ENCODE measurements around the gene ERGIC1.

- TF ChIP-seq SIN3A (IDR thresholded peaks at IDR 0.05; ENCODE audit: low read depth, low read length) (no peak), CTCF (IDR thresholded peaks at IDR 0.05 in 2 of 3, conservative IDR thresholded peaks at IDR 0.05 in 1 of 3; ENCODE audit: control insufficient read depth in 2 of 3, extremely low read depth in 1 of 3, insufficient read depth in 1 of 3, low read depth in 3 of 3, low read length in 3 of 3) (no peak), ASH2L (IDR thresholded peaks at IDR 0.05; ENCODE audit: borderline replicate concordance, low read depth) (no peak), FOXM1 (IDR thresholded peaks at IDR 0.05; ENCODE audit: low read depth, low read length) (no peak), RAD21 (IDR thresholded peaks at IDR 0.05; ENCODE audit: insufficient read depth, low read depth, low read length) (no peak), JUND (IDR thresholded peaks at IDR 0.05; ENCODE audit: low read depth, low read length) (no peak), CBX3 (IDR thresholded peaks at IDR 0.05; ENCODE audit: borderline replicate concordance, low read depth) (no peak)
- TF ChIP-seq, protein P1, sequence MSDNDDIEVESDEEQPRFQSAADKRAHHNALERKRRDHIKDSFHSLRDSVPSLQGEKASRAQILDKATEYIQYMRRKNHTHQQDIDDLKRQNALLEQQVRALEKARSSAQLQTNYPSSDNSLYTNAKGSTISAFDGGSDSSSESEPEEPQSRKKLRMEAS (IDR thresholded peaks at IDR 0.05; ENCODE audit: low read depth, low read length): no peak
These were observed 126.1 kb downstream of the ERGIC1 start for GRCh38 chr5:172959824-172960799.
